Kidney epithelial cell (primary cell): ENCODE data around the gene BICRA. TPM values are rescaled to one million over a fixed set of nuclear protein-coding genes. Genes with fewer than 3 reads are reported as not detected.
"Not testable (repeated sequence)": the region's sequence is repeated elsewhere in the genome, so short reads cannot be mapped to it uniquely, and the experiment has no call there.

Experiments
- DNase-seq: peaks from one replicate; pipeline ENCODE4 v3.0.0-alpha.2; 2010; ENCODE audit warnings: low read depth
- H3K27me3 ChIP-seq: 2 replicates; pipeline ENCODE4 v1.6.0; 2011; ENCODE audit warnings: low read length; ENCODE audit not compliant: control insufficient read depth, insufficient read depth
- H3K36me3 ChIP-seq: 2 replicates; pipeline ENCODE4 v1.5.1; 2011; ENCODE audit warnings: low read length; ENCODE audit not compliant: control insufficient read depth, insufficient read depth
- H3K4me3 ChIP-seq: 2 replicates; pipeline ENCODE4 v1.5.1; 2011; ENCODE audit warnings: low read depth, mild to moderate bottlenecking, control low read depth, low read length
- total RNA-seq: library from RNA; depleted of rRNA; stranded (reverse); fragments of >200 nt; gene quantifications from 2 replicates; pipeline ENCODE4 v1.2.3, GENCODE V29; 2015
- TF ChIP-seq, protein P1 (sequence below): IDR thresholded peaks from 2 replicates; pipeline ENCODE4 v1.5.1; 2011; ENCODE audit warnings: mild to moderate bottlenecking, moderate library complexity, low read length, control low read depth, inconsistent platforms; ENCODE audit not compliant: insufficient read depth, poor library complexity, severe bottlenecking

BICRA gene
- total RNA-seq, 1 donor from 2014 or later, result 11.2 TPM

DNA sequence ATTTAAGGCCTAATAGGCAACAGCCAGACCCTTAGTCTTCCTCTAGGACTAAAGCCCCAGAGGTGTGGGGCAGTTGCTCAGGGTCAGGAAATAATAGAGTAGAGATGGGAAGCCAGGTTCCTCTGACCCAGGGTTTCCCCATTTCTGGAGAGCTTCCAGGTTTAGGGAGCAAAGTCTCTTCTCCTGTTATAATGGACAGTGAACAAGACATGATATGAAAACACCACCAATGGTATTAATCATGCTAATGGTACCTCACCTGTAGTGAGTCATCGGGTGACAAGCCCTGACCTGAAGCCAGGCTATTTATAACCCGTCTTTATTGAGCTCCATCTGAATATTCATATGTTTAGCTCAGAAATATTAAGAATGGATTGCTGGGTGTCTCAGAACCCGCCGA lies 24.6 kb downstream of the BICRA start:
- TF ChIP-seq, protein P1, sequence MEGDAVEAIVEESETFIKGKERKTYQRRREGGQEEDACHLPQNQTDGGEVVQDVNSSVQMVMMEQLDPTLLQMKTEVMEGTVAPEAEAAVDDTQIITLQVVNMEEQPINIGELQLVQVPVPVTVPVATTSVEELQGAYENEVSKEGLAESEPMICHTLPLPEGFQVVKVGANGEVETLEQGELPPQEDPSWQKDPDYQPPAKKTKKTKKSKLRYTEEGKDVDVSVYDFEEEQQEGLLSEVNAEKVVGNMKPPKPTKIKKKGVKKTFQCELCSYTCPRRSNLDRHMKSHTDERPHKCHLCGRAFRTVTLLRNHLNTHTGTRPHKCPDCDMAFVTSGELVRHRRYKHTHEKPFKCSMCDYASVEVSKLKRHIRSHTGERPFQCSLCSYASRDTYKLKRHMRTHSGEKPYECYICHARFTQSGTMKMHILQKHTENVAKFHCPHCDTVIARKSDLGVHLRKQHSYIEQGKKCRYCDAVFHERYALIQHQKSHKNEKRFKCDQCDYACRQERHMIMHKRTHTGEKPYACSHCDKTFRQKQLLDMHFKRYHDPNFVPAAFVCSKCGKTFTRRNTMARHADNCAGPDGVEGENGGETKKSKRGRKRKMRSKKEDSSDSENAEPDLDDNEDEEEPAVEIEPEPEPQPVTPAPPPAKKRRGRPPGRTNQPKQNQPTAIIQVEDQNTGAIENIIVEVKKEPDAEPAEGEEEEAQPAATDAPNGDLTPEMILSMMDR, result no peak
- no peaks in the 10 kb centered on the region for H3K36me3 ChIP-seq
- no peak for DNase-seq
- H3K27me3 ChIP-seq, result no peaks in the 10 kb centered on the region
- H3K4me3 ChIP-seq, result no peak overlapping the region

DNA sequence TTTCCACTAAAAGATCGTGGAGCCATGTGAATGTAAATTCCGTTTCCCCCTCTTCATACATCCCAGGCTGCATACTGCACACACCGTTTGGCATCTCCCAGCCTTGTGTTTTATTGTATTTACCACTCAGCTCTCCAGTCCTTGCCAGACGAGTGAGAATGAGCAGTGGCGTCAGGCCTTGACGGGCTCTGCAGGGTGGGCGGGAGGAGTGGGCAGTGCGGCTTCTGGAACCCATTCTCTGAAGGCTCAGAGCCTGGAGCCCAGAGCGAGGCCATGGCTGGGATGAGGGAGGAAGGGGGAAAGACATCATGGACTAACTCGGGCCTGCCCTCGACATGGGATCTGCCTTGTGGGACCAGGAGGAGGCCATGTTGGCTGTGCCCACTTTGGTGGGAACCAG lies 25.1 kb downstream of the BICRA start:
- no peak for DNase-seq
- TF ChIP-seq, protein P1, result no peak
- Histone ChIP-seq H3K27me3 (no peaks in the 10 kb centered on the region), H3K36me3 (no peaks in the 10 kb centered on the region), H3K4me3 (no peak overlapping the region)

DNA sequence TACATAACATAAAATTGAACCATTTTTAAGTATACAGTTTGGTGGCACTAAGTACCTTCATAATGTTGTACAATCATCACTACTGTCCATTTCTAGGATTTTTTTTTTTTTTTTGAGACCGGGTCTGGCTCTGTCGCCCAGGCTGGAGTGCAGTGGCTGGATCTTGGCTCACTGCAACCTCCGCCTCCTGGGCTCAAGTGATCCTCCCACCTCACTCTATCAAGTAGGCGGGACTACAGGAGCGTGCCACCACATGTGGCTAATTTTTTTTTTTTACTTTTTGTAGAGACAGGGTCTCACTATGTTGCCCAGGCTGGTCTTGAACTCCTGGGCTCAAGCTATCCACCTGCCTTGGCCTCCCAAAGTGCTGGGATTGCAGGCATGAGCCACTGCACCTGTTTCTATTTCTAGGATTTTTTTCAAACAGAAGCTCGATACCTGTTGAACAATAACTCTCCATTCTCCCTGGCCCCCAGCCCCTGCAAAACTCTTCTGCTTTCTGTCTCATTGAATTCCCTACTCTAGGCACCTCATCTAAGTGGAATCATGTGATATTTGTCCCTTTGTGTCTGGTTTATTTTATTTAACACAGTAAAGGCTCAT lies 26.3 kb downstream of the BICRA start:
- DNase-seq, H3K4me3 ChIP-seq, H3K36me3 ChIP-seq, H3K27me3 ChIP-seq: not testable (repeated sequence)

DNA sequence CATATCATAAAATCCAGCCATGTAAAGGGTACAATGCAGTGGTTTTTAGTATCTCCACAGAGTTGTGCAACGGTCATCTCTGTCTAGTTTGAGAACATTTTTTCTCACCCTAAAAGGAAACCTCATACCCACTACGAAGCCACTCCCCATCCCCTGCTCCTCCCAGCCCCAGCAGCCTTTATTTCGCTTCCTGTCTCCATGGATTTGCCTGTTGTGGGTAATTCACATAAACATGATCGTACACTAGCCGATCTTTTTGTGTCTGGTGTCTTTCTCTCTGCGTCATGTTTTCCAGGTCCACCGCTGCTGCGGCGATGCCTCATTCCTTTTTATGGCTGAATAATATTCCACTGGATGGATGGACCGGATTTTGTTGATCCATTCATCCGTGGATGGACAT lies 28.6 kb downstream of the BICRA start:
- no peaks in the 10 kb centered on the region for H3K27me3 ChIP-seq
- no peaks in the 10 kb centered on the region for H3K36me3 ChIP-seq
- TF ChIP-seq, protein P1, result no peak
- DNase-seq, result no peak
- no peak overlapping the region for H3K4me3 ChIP-seq

DNA sequence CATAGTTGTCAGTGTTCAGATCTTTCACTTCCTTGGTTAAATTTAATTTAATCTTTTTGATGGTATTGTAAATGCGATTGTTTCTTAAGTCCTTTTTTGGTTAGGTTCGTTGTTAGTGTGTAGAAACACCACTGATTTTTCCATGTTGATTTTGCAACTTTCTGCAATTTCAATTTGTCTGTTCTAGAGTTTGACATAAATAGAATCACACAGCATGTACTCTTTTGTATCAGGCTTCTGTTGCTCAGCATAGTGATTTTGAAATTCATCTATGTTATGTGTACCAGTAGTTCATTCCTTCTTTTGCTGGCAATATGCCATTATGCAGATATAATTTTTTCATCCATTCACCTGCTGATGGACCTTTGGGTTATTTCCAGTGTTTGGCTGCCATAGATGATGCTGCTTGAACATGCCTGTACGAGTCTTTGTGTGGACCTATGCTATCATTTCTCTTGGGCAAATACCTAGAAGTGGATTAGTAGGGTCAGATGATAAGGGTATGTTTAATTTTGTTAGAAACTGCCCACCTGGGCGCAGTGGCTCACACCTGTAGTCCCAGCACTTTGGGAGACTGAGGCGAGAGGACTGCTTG lies 33.1 kb downstream of the BICRA start:
- no peak for DNase-seq
- TF ChIP-seq, protein P1, result no peak
- no peaks in the 10 kb centered on the region for H3K36me3 ChIP-seq

DNA sequence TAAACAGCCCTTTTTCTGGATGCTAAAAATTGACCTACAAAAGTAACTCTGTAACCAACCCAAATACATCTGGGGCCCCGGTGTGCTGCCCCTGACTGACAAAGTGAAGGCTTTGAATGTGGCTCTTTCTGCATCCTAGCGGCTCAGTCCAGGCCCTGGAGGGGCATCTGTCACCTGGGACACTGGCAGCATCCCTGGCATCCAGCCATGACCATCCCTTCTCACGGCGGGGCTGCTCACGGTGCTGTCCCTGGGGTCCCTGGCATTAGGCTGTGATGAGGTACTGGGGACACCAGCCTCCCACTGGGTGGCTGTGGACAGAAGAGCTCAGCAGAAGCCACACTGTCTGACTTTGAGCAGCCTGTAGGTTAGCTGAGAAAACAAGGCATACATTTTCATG lies 34.3 kb downstream of the BICRA start:
- no peaks in the 10 kb centered on the region for H3K27me3 ChIP-seq
- H3K36me3 ChIP-seq, result no peaks in the 10 kb centered on the region
- H3K4me3 ChIP-seq, result no peak overlapping the region
- TF ChIP-seq, protein P1, result no peak
- DNase-seq, result no peak

More for the DNA sequence above, 33.1 kb downstream of the BICRA start:
- Histone ChIP-seq H3K27me3 (no peaks in the 10 kb centered on the region), H3K4me3 (no peak overlapping the region)
